GM12878 (cell line): ENCODE data around the gene FAM120A. TPM values are rescaled to one million over a fixed set of nuclear protein-coding genes. Genes with fewer than 3 reads are reported as not detected.
A peak's percentile ranks its signal among the peaks of the same experiment; 100 is the strongest.

Source experiments
- ATAC-seq: fragments of 200-7000 bp; cut with Tn5 transposase; 3 replicates; pipeline ENCODE4 v1.9.1; 2020; ENCODE audit warnings: mild to moderate bottlenecking, moderate library complexity
- BruUV-seq: library from RNA; stranded (reverse); fragments of 400-500 nt; replicated peaks from 2 replicates; lab custom pipeline; 2021; lab: Mats Ljungman, UMichigan
- CTCF ChIA-PET: fragments of 300-600 bp; sonication (Branson Sonifier 250); formaldehyde crosslinking; extraction: SDS; loops from one replicate; lab custom pipeline; 2021; ENCODE audit warnings: inconsistent platforms; lab: Yijun Ruan, JAX
- POLR2A ChIA-PET: fragments of 350-600 bp; formaldehyde crosslinking; extraction: SDS; loops from one replicate; lab custom pipeline; 2021; ENCODE audit warnings: inconsistent platforms; lab: Charles Lee
- RAD21 ChIA-PET: fragments of 300-600 bp; sonication (Branson Sonifier 250); formaldehyde crosslinking; loops from one replicate; lab custom pipeline; 2023; ENCODE audit warnings: antibody characterized with exemption; ENCODE audit not compliant: unreplicated experiment; lab: Charles Lee
- SMC1A ChIA-PET: fragments of 300-600 bp; sonication (Branson Sonifier 250); formaldehyde crosslinking; loops from one replicate; lab custom pipeline; 2023; ENCODE audit not compliant: unreplicated experiment, uncharacterized antibody; lab: Charles Lee
- DNase-seq: peaks from one replicate; pipeline ENCODE4 v3.0.0-alpha.2; 2011; ENCODE audit warnings: low read depth, low spot score
- FAIRE-seq: peaks from 3 replicates; lab custom pipeline; 2011; peaks lifted over from hg19 to GRCh38; lab: Jason Lieb, UNC
- H2AFZ ChIP-seq: 2 replicates; pipeline ENCODE4 v1.6.0; 2011; ENCODE audit warnings: low read depth, low read length, control low read depth; ENCODE audit not compliant: control insufficient read depth
- H3K27ac ChIP-seq: 2 replicates; pipeline ENCODE4 v1.5.1; 2011; ENCODE audit warnings: control low read depth; ENCODE audit not compliant: control insufficient read depth, insufficient read depth
- H3K27me3 ChIP-seq, 2 experiments: replicated peaks in 1 of 2; 2 replicates each; pipeline versions ENCODE4 v1.6.0 to v1.6.1; 2011; ENCODE audit warnings: low read length in 1 of 2; ENCODE audit not compliant: control insufficient read depth in 2 of 2, insufficient read depth in 2 of 2
- H3K36me3 ChIP-seq, 2 experiments: 2 replicates each; pipeline ENCODE4 v1.5.1; 2011; ENCODE audit warnings: low read length in 1 of 2; ENCODE audit not compliant: control insufficient read depth in 2 of 2, insufficient read depth in 2 of 2
- H3K4me1 ChIP-seq: 2 replicates; pipeline ENCODE4 v1.6.1; 2011; ENCODE audit warnings: mild to moderate bottlenecking, low read length, moderate library complexity, mixed read lengths; ENCODE audit not compliant: control insufficient read depth, insufficient read depth
- H3K4me2 ChIP-seq: 2 replicates; pipeline ENCODE4 v1.6.0; 2011; ENCODE audit warnings: control low read depth; ENCODE audit not compliant: control insufficient read depth, insufficient read depth
- H3K4me3 ChIP-seq: fragments of 200-600 bp; sonication (generic); 2 replicates; pipeline ENCODE4 v1.5.1; 2016
- H3K79me2 ChIP-seq: 2 replicates; pipeline ENCODE4 v1.6.0; 2011; ENCODE audit warnings: low read length; ENCODE audit not compliant: control insufficient read depth, insufficient read depth
- H3K9ac ChIP-seq: 2 replicates; pipeline ENCODE4 v1.8.0; 2011; ENCODE audit warnings: low read length, control low read depth, mixed read lengths; ENCODE audit not compliant: control insufficient read depth, insufficient read depth
- H3K9me3 ChIP-seq: replicated peaks from 3 replicates; pipeline ENCODE4 v1.5.1; 2011; ENCODE audit warnings: mild to moderate bottlenecking, low read length; ENCODE audit not compliant: control insufficient read depth, insufficient read depth
- H4K20me1 ChIP-seq: 2 replicates; pipeline ENCODE4 v1.6.0; 2011; ENCODE audit not compliant: control insufficient read depth, insufficient read depth
- BCL11A ChIP-seq: IDR thresholded peaks from 2 replicates; pipeline ENCODE4 v1.6.1; 2011; ENCODE audit warnings: low read depth, low read length
- E4F1 ChIP-seq: fragments of 450-650 bp; IDR thresholded peaks from 2 replicates; pipeline ENCODE4 v1.6.1; 2018; ENCODE audit warnings: borderline replicate concordance, mild to moderate bottlenecking; ENCODE audit not compliant: partially characterized antibody
- FOS ChIP-seq: IDR thresholded peaks from 3 replicates; pipeline ENCODE4 v1.6.1; 2011; ENCODE audit warnings: borderline replicate concordance; ENCODE audit not compliant: insufficient read length; ENCODE audit errors: extremely low read depth
- HDAC2 ChIP-seq: fragments of 200-600 bp; sonication (generic); IDR thresholded peaks from 2 replicates; pipeline ENCODE4 v1.6.1; 2017
- JUND ChIP-seq: IDR thresholded peaks from 2 replicates; pipeline ENCODE4 v1.6.1; 2012; ENCODE audit warnings: low read depth, mild to moderate bottlenecking, low read length, improper control_type of control experiment, moderate library complexity
- LARP7 ChIP-seq: fragments of 450-650 bp; IDR thresholded peaks from 2 replicates; pipeline ENCODE4 v1.6.1; 2017; ENCODE audit warnings: mild to moderate bottlenecking
- MTA3 ChIP-seq: IDR thresholded peaks from 2 replicates; pipeline ENCODE4 v1.6.1; 2012; ENCODE audit warnings: low read length, inconsistent platforms, borderline replicate concordance
- NFXL1 ChIP-seq: fragments of 450-650 bp; IDR thresholded peaks from 2 replicates; pipeline ENCODE4 v1.6.1; 2017; ENCODE audit warnings: antibody characterized with exemption, mild to moderate bottlenecking, borderline replicate concordance
- NKRF ChIP-seq: fragments of 450-650 bp; conservative IDR thresholded peaks from 2 replicates; pipeline ENCODE4 v1.6.1; 2017; ENCODE audit warnings: mild to moderate bottlenecking, moderate library complexity
- RBBP5 ChIP-seq: fragments of 200-600 bp; sonication (generic); conservative IDR thresholded peaks from 2 replicates; pipeline ENCODE4 v1.6.1; 2016
- SIX5 ChIP-seq: IDR thresholded peaks from 2 replicates; pipeline ENCODE4 v1.6.1; 2011; ENCODE audit warnings: mild to moderate bottlenecking, low read depth, low read length, moderate library complexity; ENCODE audit not compliant: severe bottlenecking
- SUPT20H ChIP-seq: IDR thresholded peaks from 2 replicates; pipeline ENCODE4 v1.6.1; 2011; ENCODE audit warnings: low read depth, mild to moderate bottlenecking, low read length, moderate library complexity, borderline replicate concordance; ENCODE audit not compliant: control insufficient read depth
- TCF3 ChIP-seq: IDR thresholded peaks from 2 replicates; pipeline ENCODE4 v1.6.1; 2012; ENCODE audit warnings: low read depth, mild to moderate bottlenecking, low read length, borderline replicate concordance; ENCODE audit not compliant: insufficient read depth
- TCF7 ChIP-seq: IDR thresholded peaks from 2 replicates; pipeline ENCODE4 v1.6.1; 2014; ENCODE audit warnings: antibody characterized with exemption, borderline replicate concordance
- ZNF622 ChIP-seq: fragments of 450-650 bp; IDR thresholded peaks from 2 replicates; pipeline ENCODE4 v1.6.1; 2017; ENCODE audit warnings: mild to moderate bottlenecking, inconsistent platforms
- WGBS: methylation state at CpG from one replicate; pipeline ENCODE4 v1.1.6; 2016; ENCODE audit warnings: low lambda C conversion rate; ENCODE audit not compliant: insufficient replicate concordance, insufficient coverage; ENCODE audit errors: missing lambda C conversion rate; 5-methylcytosine and 5-hydroxymethylcytosine counted together
- in situ Hi-C: fragments of 300-500 bp; cut with MboI; formaldehyde crosslinking; loops from 9 replicates; pipeline ENCODE4 v1.14.3; 2018; ENCODE audit warnings: mixed read lengths
- intact Hi-C: fragments of 100-400 bp; cut with micrococcal nuclease; formaldehyde crosslinking; loops from one replicate; pipeline ENCODE4 v1.14.2; 2022; ENCODE audit not compliant: unreplicated experiment
- polyA plus RNA-seq, 11 experiments: library from polyadenylated mRNA; depleted of rRNA in 4 of 11; unstranded in 6 of 11; stranded (reverse) in 5 of 11; fragments of >200 nt; fragmentation: Nextera tagmentation in 4 of 11; fragmentation: Illumina TruSeq in 1 of 11; extraction: Ambion mirVana in 4 of 11; extraction: Trizol in 1 of 11; gene quantifications; 1 replicate in 1 of 11; 2 replicates in 10 of 11; pipeline versions ENCODE4 v1.2.1 to v1.2.3, GENCODE V29; 2011 to 2016; ENCODE audit warnings: inconsistent platforms in 2 of 11, missing spikeins in 2 of 11, low read depth in 1 of 11
- total RNA-seq, 4 experiments: library from RNA; depleted of rRNA in 3 of 4; stranded (reverse); fragments of >200 nt in 3 of 4; fragmentation: Illumina TruSeq in 1 of 4; extraction: Trizol in 1 of 4; gene quantifications; 2 replicates each; pipeline versions ENCODE4 v1.2.1 to v1.2.3, GENCODE V29; 2013 to 2021
- TF ChIP-seq, protein P1 (sequence below), 3 experiments: IDR thresholded peaks in 2 of 3; conservative IDR thresholded peaks in 1 of 3; 2 replicates each; pipeline ENCODE4 v1.5.1; 2011; ENCODE audit warnings: low read depth in 3 of 3, low read length in 3 of 3, mild to moderate bottlenecking in 3 of 3, control low read depth in 2 of 3, moderate library complexity in 2 of 3, inconsistent platforms in 1 of 3, mixed read lengths in 1 of 3; ENCODE audit not compliant: control insufficient read depth in 2 of 3, insufficient read depth in 1 of 3; ENCODE audit errors: extremely low read depth in 1 of 3
- TF ChIP-seq, protein P2 (sequence below): IDR thresholded peaks from 2 replicates; pipeline ENCODE4 v1.6.1; 2011; ENCODE audit warnings: low read depth, low read length, improper control_type of control experiment, borderline replicate concordance

The FAM120A gene
- total and polyA plus RNA-seq, 10 of the 15 experiments (the other 5 are each of a cell fraction or from before 2014, with no cell fraction given): 13.1 to 89.6 (median 52.5) TPM

DNA sequence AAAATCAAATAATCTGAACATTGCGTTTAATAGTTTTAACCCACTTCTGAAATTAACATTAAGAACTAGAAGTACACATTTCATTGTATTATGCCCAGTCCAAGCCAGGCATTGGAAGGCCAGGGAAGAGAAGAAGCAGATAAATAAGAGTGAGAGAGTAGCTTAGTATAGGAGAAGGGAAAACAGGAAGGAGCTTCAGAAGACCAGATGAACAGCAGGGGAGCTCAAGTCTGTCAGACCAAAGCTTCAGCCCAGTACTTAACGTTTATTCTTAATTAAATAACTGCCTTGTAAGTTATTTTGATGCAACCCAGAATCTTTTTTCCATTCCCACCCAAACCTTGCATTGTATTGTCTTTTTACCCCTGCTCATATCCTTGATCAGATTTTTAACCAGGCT lies 13.4 kb downstream of the FAM120A start:
- H3K36me3 ChIP-seq: peaks cover 0 to 8% of the 10 kb centered on the region in 2 experiments; a peak in 1 of 4 replicates
- intact Hi-C loops (no loop called here), in situ Hi-C loops (no loop called here)
- DNase-seq: no peak
- ChIA-PET POLR2A (interaction anchor here (2.1 to 5.2 kb wide), 2 partner anchors 9 to 12 kb away, joined by 10 to 64 read pairs; partner anchors contain the start of genes FAM120A and FAM120AOS), SMC1A (interaction anchor here (1.3 to 4.0 kb wide), 4 partner anchors 8 to 12 kb away, joined by 3 to 34 read pairs (median 14); partner anchors contain the start of gene FAM120AOS), CTCF (interaction anchor here (0.7 to 2.8 kb wide), 4 partner anchors 8 to 102 kb away, joined by 3 to 17 read pairs (median 8); partner anchors contain the start of gene FAM120AOS), RAD21 (interaction anchor here (1.1 to 2.6 kb wide), 4 partner anchors 9 to 14 kb away, joined by 3 to 17 read pairs (median 4); partner anchors contain the start of gene FAM120AOS)
- no peak overlapping the region for H3K4me3 ChIP-seq
- no peaks in the 10 kb centered on the region for H4K20me1 ChIP-seq
- no TSS peak for BruUV-seq
- no peak overlapping the region for H2AFZ ChIP-seq
- peaks cover 31% of the 10 kb centered on the region for H3K4me1 ChIP-seq
- WGBS: 73% methylated on average over 2 of the region's 2 CpGs
- FAIRE-seq: no peak
- peak overlapping the region; percentile 29; the same call in 1 of the 2 replicates for H3K27ac ChIP-seq
- ATAC-seq: no peak
- H3K9me3 ChIP-seq: no peaks in the 10 kb centered on the region; the same call in 2 of the 3 replicates
- H3K4me2 ChIP-seq: peak overlapping the region; percentile 17; the same call in 1 of the 2 replicates
- no peaks in the 10 kb centered on the region for H3K27me3 ChIP-seq
- H3K9ac ChIP-seq: no peak overlapping the region
- peaks cover 98% of the 10 kb centered on the region for H3K79me2 ChIP-seq
- no peak for TF ChIP-seq ZNF622
- no peak for TF ChIP-seq LARP7
- TF ChIP-seq TCF7: no peak
- no peak for TF ChIP-seq HDAC2
- no peak for TF ChIP-seq NKRF
- TF ChIP-seq MTA3: no peak
- no peak for TF ChIP-seq NFXL1
- TF ChIP-seq, protein P1, sequence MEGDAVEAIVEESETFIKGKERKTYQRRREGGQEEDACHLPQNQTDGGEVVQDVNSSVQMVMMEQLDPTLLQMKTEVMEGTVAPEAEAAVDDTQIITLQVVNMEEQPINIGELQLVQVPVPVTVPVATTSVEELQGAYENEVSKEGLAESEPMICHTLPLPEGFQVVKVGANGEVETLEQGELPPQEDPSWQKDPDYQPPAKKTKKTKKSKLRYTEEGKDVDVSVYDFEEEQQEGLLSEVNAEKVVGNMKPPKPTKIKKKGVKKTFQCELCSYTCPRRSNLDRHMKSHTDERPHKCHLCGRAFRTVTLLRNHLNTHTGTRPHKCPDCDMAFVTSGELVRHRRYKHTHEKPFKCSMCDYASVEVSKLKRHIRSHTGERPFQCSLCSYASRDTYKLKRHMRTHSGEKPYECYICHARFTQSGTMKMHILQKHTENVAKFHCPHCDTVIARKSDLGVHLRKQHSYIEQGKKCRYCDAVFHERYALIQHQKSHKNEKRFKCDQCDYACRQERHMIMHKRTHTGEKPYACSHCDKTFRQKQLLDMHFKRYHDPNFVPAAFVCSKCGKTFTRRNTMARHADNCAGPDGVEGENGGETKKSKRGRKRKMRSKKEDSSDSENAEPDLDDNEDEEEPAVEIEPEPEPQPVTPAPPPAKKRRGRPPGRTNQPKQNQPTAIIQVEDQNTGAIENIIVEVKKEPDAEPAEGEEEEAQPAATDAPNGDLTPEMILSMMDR (IDR thresholded peaks at IDR 0.05 in 2 of 3, conservative IDR thresholded peaks at IDR 0.05 in 1 of 3; ENCODE audit: control insufficient read depth in 2 of 3, extremely low read depth in 1 of 3, insufficient read depth in 1 of 3, low read depth in 3 of 3, low read length in 3 of 3): no peak
- no peak for TF ChIP-seq SUPT20H
- TF ChIP-seq BCL11A: no peak
- TF ChIP-seq, protein P2, sequence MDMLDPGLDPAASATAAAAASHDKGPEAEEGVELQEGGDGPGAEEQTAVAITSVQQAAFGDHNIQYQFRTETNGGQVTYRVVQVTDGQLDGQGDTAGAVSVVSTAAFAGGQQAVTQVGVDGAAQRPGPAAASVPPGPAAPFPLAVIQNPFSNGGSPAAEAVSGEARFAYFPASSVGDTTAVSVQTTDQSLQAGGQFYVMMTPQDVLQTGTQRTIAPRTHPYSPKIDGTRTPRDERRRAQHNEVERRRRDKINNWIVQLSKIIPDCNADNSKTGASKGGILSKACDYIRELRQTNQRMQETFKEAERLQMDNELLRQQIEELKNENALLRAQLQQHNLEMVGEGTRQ: no peak
- no peak for TF ChIP-seq RBBP5
- TF ChIP-seq JUND: no peak
- no peak for TF ChIP-seq TCF3
- TF ChIP-seq SIX5: no peak
- no peak for TF ChIP-seq E4F1
- TF ChIP-seq FOS: no peak
